Peyer's patch (tissue), 4 donors: Measurements from ENCODE around the gene UTRN.

ENCODE experiments used
- CTCF ChIP-seq, 6 experiments: fragments of 450-650 bp in 4 of 6; fragments of 200-600 bp in 2 of 6; sonication (generic) in 1 of 6; IDR thresholded peaks; one replicate each; pipeline ENCODE4 v1.5.1; 2017 to 2019; ENCODE audit warnings: antibody characterized with exemption in 6 of 6, mild to moderate bottlenecking in 3 of 6, moderate library complexity in 1 of 6
- POLR2A ChIP-seq, 2 donors: fragments of 450-650 bp; IDR thresholded peaks; one replicate each; pipeline ENCODE4 v1.5.1; 2017; ENCODE audit warnings: antibody characterized with exemption in 2 of 2, mild to moderate bottlenecking in 2 of 2, moderate library complexity in 2 of 2

GRCh38 chr6:144244688-144245087, 40.4 kb upstream of the UTRN start:
- no peak for TF ChIP-seq CTCF (IDR thresholded peaks at IDR 0.05)
- TF ChIP-seq POLR2A (IDR thresholded peaks at IDR 0.05): no peak
